G401 (cell line): Measurements from ENCODE around the gene OSR1. TPM values are rescaled to one million over a fixed set of nuclear protein-coding genes. Genes with fewer than 3 reads are reported as not detected.
"Not testable (repeated sequence)": the region's sequence is repeated elsewhere in the genome, so short reads cannot be mapped to it uniquely, and the experiment has no call there.

Source experiments
- DNase-seq: peaks from one replicate; pipeline ENCODE4 v3.0.0-alpha.2; 2015; ENCODE audit warnings: low spot score
- in situ Hi-C: cut with HindIII; loops from 2 replicates; pipeline ENCODE4 v1.10.0; 2016; ENCODE audit warnings: low sequenced_read_pairs, mixed read lengths
- total RNA-seq: library from RNA; depleted of rRNA; stranded (reverse); fragments of >200 nt; shearing (Covaris generic); gene quantifications from 2 replicates; pipeline ENCODE4 v1.2.3, GENCODE V29; 2014

The OSR1 gene
- total RNA-seq, 1 experiment from 2014 or later = 0.07 TPM

GRCh38 chr2:19346983-19347618 is 11.3 kb downstream of the OSR1 start:
- in situ Hi-C loops = no loop called here
- DNase-seq = no peak

GRCh38 chr2:19337742-19338141 is 20.7 kb downstream of the OSR1 start:
- in situ Hi-C loops = no loop called here
- no peak for DNase-seq

- in situ Hi-C loops = no loop called here
- no peak for DNase-seq
These were observed 21.2 kb downstream of the OSR1 start for GRCh38 chr2:19337202-19337601.

- DNase-seq = no peak
- in situ Hi-C loops = no loop called here
These were observed 21.6 kb downstream of the OSR1 start for GRCh38 chr2:19336781-19337180.

GRCh38 chr2:19332503-19332902 is 25.9 kb downstream of the OSR1 start:
- in situ Hi-C loops = no loop called here
- no peak for DNase-seq

- in situ Hi-C loops = no loop called here
- DNase-seq = no peak
These were observed 27.0 kb downstream of the OSR1 start for GRCh38 chr2:19331450-19331849.

GRCh38 chr2:19330436-19330835 is 28.0 kb downstream of the OSR1 start:
- in situ Hi-C loops = no loop called here
- DNase-seq = no peak

GRCh38 chr2:19329445-19329844 is 29.0 kb downstream of the OSR1 start:
- in situ Hi-C loops = no loop called here
- no peak for DNase-seq

GRCh38 chr2:19327496-19327895 is 30.9 kb downstream of the OSR1 start:
- DNase-seq = no peak
- in situ Hi-C loops = no loop called here

GRCh38 chr2:19321946-19322345 is 36.5 kb downstream of the OSR1 start:
- DNase-seq = no peak
- in situ Hi-C loops = no loop called here

GRCh38 chr2:19320813-19321212 is 37.6 kb downstream of the OSR1 start:
- DNase-seq = no peak
- in situ Hi-C loops = no loop called here

- in situ Hi-C loops = no loop called here
- no peak for DNase-seq
These were observed 38.7 kb downstream of the OSR1 start for GRCh38 chr2:19319698-19320097.

- DNase-seq = no peak
- in situ Hi-C loops = no loop called here
These were observed 39.4 kb downstream of the OSR1 start for GRCh38 chr2:19319064-19319463.

GRCh38 chr2:19313553-19313952 is 44.9 kb downstream of the OSR1 start:
- no peak for DNase-seq
- in situ Hi-C loops = no loop called here

- no peak for DNase-seq
- in situ Hi-C loops = no loop called here
These were observed 45.5 kb downstream of the OSR1 start for GRCh38 chr2:19312949-19313348.

- DNase-seq, in situ Hi-C loops: not testable (repeated sequence)
These were observed 52.4 kb downstream of the OSR1 start for GRCh38 chr2:19306065-19306464.

GRCh38 chr2:19305400-19306055 is 52.9 kb downstream of the OSR1 start:
- in situ Hi-C loops, DNase-seq: not testable (repeated sequence)

GRCh38 chr2:19301706-19302105 is 56.7 kb downstream of the OSR1 start:
- no peak for DNase-seq
- in situ Hi-C loops = no loop called here
